IPS-11a (cell line): ENCODE results near the gene MAN2A1.

Source experiments
- H3K4me3 ChIP-seq: one replicate; pipeline ENCODE4 v1.5.1; 2013; ENCODE audit warnings: low read depth, low read length, control low read depth

MAN2A1 gene

GRCh38 chr5:109704282-109704952, 14.7 kb downstream of the MAN2A1 start:
- H3K4me3 ChIP-seq, result no peak overlapping the region

- H3K4me3 ChIP-seq, result no peak overlapping the region
These were observed 15.9 kb downstream of the MAN2A1 start for GRCh38 chr5:109705596-109705995.

- H3K4me3 ChIP-seq, result no peak overlapping the region
These were observed 16.4 kb downstream of the MAN2A1 start for GRCh38 chr5:109706095-109706494.

GRCh38 chr5:109707531-109707930, 17.8 kb downstream of the MAN2A1 start:
- H3K4me3 ChIP-seq, result no peak overlapping the region

- no peak overlapping the region for H3K4me3 ChIP-seq
These were observed 19.1 kb downstream of the MAN2A1 start for GRCh38 chr5:109708813-109709212.

- no peak overlapping the region for H3K4me3 ChIP-seq
These were observed 19.5 kb downstream of the MAN2A1 start for GRCh38 chr5:109709225-109709624.

GRCh38 chr5:109711673-109712072, 21.9 kb downstream of the MAN2A1 start:
- H3K4me3 ChIP-seq, result no peak overlapping the region

GRCh38 chr5:109713453-109713852, 23.7 kb downstream of the MAN2A1 start:
- no peak overlapping the region for H3K4me3 ChIP-seq

GRCh38 chr5:109714592-109714991, 24.9 kb downstream of the MAN2A1 start:
- no peak overlapping the region for H3K4me3 ChIP-seq

- no peak overlapping the region for H3K4me3 ChIP-seq
These were observed 28.5 kb downstream of the MAN2A1 start for GRCh38 chr5:109718216-109718615.

- H3K4me3 ChIP-seq, result no peak overlapping the region
These were observed 28.9 kb downstream of the MAN2A1 start for GRCh38 chr5:109718632-109719031.

GRCh38 chr5:109719978-109720377, 30.3 kb downstream of the MAN2A1 start:
- H3K4me3 ChIP-seq, result no peak overlapping the region

- H3K4me3 ChIP-seq, result no peak overlapping the region
These were observed 32.0 kb downstream of the MAN2A1 start for GRCh38 chr5:109721741-109722140.

GRCh38 chr5:109723606-109724005, 33.9 kb downstream of the MAN2A1 start:
- no peak overlapping the region for H3K4me3 ChIP-seq

- no peak overlapping the region for H3K4me3 ChIP-seq
These were observed 35.4 kb downstream of the MAN2A1 start for GRCh38 chr5:109725135-109725534.

- no peak overlapping the region for H3K4me3 ChIP-seq
These were observed 50.3 kb downstream of the MAN2A1 start for GRCh38 chr5:109739741-109740728.

GRCh38 chr5:109740966-109741365, 51.2 kb downstream of the MAN2A1 start:
- H3K4me3 ChIP-seq, result no peak overlapping the region

- H3K4me3 ChIP-seq, result no peak overlapping the region
These were observed 51.7 kb downstream of the MAN2A1 start for GRCh38 chr5:109741390-109741789.

GRCh38 chr5:109743041-109743531, 53.4 kb downstream of the MAN2A1 start:
- no peak overlapping the region for H3K4me3 ChIP-seq

- H3K4me3 ChIP-seq, result no peak overlapping the region
These were observed 54.1 kb downstream of the MAN2A1 start for GRCh38 chr5:109743770-109744212.

GRCh38 chr5:109744261-109744660, 54.5 kb downstream of the MAN2A1 start:
- H3K4me3 ChIP-seq, result no peak overlapping the region

GRCh38 chr5:109748546-109748945, 58.8 kb downstream of the MAN2A1 start:
- H3K4me3 ChIP-seq, result no peak overlapping the region
